Left renal cortex interstitium (tissue), 4 donors: ENCODE results near the gene SVOP. TPM values are rescaled to one million over a fixed set of nuclear protein-coding genes. Genes with fewer than 3 reads are reported as not detected.

Experiments used
- DNase-seq, 4 donors: peaks; one replicate each; pipeline ENCODE4 v3.0.0-alpha.2; 2013; ENCODE audit warnings: low read depth in 4 of 4, low spot score in 2 of 4, missing footprints in 1 of 4
- polyA plus RNA-seq, 4 donors: library from polyadenylated mRNA; unstranded; fragments of 120-200 nt; gene quantifications; one replicate each; pipeline ENCODE4 v1.2.1, GENCODE V29; 2013; ENCODE audit not compliant: insufficient read length in 4 of 4

SVOP gene
- polyA plus RNA-seq, 4 donors, result 0.06 to 0.11 (median 0.09) TPM; not detected in 1

DNA sequence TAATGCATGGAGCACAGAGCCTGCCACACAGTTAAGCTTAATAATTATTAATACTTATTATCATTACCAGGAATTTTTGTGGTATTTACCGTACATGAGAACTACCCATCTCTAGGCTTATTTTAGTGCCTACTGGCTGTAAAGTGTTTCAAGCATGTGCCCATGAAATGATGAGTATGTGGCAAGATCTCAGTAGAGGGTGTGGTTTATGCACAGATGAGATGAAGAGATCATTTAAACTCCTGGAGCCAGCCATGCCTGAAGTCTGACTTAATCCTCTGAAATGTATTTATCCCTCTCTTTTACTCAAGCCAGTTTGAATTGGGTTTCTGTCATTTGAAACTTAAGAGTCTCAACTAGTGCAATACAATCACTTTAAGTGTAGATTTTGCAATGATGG is 80.7 kb downstream of the SVOP start:
- no peak for DNase-seq

DNA sequence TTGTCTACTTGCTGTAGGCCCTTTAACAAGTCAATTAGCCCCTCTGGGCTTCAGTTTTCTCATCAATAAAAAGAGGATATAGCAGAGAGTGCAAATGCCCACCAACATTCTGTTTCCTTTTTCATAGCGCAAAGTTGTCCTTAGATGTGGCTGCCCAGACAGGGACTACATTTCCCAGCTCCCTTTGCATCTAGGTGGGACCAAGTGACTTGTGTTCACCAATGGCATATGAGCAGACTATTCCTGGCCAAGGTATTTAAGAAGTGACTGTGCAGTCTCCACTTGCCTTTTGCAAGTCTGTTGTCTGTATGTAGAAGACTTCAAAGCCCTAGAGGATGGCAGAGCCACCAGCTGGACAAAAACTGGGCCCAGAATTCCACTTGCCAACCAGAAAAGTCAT is 81.3 kb downstream of the SVOP start:
- no peak for DNase-seq

DNA sequence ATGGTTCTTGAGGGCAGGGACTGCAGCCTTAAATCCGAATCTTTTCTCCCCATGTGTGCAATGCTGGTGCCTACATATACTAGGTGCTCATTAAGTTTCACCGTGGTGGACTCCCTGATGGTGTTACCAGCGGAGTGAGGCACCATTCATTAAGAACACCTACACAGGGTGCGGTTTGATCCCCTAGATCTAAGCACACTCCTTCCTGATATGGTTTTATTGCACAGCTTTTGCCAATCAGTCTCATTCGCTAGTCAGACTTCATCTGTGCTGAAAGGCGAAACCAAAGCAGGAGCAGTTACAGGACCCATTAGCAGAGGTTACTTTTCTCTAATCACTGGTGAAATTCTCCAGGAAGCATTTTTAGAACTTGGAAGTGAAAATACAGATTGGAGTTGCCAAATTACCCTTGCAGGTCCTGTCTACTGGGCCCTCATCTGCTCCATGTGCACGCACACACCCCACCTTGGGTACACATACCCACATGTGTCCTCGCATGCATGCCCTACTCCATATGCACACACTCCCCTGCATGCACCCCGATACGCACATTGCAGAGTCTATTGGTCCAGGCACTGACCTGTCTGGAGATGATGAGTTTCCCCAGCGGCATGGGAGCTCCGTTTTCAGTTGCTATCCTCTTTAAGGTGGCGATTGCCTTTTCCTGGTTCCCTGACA is 82.5 kb downstream of the SVOP start:
- no peak for DNase-seq

- no peak for DNase-seq
These were observed 85.6 kb downstream of the SVOP start for GRCh38 chr12:108935159-108935763.

DNA sequence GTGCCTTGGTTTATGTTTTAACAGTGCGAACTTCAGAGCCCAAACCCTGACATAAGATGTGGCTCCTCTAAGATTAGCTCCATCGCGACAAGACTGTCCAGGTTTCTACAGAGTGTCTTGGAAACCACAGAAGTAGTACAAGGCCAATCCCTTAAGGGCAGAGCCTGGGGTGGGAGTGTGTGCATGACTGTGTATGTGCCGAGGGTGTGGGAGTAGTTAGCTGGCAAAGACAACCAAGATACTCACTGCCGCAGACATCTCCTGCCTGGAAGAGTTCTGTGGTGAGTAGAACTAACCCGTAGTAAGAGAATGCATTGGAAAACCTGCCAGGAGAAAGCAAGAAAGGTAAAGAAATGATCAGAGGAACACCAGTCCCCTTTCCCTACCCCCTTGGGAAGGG is 86.9 kb downstream of the SVOP start:
- no peak for DNase-seq

- no peak for DNase-seq
These were observed 90.1 kb downstream of the SVOP start for GRCh38 chr12:108930756-108931155.

DNA sequence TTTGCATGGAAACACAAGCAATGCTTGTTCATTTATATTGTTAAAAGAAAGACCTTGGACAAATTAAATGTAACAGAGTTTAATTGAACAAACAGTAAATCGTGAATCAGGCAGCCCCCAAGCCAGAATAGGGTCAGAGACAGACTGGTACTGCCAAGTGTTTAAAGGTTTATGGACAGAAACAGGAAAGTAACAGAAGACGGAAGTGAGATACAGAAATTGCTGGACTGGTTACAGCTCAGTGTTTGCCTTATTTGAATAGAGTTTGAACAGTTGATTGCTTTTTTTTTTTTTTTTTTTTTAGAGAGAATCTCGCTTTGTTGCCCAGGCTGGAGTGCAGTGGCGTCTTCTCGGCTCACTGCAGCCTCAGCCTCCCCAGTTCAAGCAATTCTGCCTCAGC is 90.7 kb downstream of the SVOP start:
- DNase-seq, result no peak

- DNase-seq, result no peak
These were observed 92.2 kb downstream of the SVOP start for GRCh38 chr12:108928695-108929094.

GRCh38 chr12:108922918-108923317 is 98.0 kb downstream of the SVOP start:
- no peak for DNase-seq

- no peak for DNase-seq
These were observed 98.9 kb downstream of the SVOP start for GRCh38 chr12:108921946-108922345.

GRCh38 chr12:108918960-108919642 is 101.8 kb downstream of the SVOP start:
- no peak for DNase-seq

DNA sequence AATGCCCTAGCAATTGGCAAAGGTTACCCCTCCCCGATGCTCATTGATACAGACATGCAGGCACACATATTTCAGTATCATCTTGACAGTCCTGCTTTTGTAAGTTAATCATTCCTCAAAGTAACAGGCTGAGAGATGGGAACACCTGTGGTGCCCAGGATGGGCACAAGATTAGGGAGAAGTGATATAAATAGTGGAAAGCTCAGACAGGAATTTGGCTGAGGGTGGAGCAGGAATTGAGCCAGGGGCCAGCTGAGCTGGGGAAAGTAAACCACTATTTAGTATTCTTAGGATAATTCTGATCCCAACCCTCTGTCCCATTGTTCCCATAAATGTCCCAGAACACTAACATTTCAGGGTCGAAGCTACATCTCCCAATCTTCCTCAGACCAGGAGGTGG is 102.7 kb downstream of the SVOP start:
- no peak for DNase-seq

- DNase-seq, result no peak
These were observed 104.5 kb downstream of the SVOP start for GRCh38 chr12:108916336-108916735.

DNA sequence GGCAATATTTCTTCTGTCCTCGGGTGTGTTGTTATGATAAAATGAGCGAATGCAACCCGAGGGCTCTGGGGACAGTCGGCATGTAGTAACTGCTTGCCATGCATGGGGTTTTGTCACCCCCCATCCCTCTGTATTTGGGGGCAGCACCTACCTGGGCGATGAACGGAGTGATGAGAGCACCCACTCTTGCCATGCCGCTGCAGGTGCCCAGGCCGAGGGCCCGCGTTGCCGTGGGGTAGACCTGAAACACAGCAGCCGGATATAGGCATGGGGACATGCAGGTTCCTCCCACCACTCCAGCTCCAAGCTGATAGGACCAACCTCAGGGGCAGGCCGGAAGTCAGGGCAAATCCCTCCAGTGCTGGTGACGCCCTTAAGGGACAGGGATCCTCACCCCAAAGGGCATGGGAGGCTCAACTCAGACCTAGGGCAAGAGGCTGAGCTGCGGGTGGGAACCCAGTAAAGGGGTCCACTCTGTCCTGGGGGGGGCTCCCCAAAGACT is 105.2 kb downstream of the SVOP start:
- no peak for DNase-seq

GRCh38 chr12:108914121-108914531 is 106.7 kb downstream of the SVOP start:
- no peak for DNase-seq

DNA sequence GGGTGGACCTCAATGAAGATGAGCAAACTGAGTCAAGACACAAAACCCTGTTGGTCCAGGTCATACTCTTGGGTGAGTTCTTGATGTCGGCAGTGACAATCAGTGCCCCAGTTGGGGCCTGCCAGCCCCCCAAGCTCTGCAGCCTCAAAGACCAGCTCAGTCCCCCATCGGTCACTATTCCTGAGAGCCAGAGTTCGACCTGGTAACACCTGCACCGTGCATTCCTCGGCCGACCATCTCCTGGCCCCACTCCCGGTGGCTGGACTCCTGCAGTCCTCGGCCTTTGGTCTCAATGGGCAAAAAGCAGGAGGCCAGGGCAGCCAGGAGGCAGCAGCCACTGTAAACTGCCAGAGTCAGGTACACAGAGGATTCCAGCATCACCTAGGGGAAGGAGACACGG is 108.5 kb downstream of the SVOP start:
- DNase-seq, result no peak

DNA sequence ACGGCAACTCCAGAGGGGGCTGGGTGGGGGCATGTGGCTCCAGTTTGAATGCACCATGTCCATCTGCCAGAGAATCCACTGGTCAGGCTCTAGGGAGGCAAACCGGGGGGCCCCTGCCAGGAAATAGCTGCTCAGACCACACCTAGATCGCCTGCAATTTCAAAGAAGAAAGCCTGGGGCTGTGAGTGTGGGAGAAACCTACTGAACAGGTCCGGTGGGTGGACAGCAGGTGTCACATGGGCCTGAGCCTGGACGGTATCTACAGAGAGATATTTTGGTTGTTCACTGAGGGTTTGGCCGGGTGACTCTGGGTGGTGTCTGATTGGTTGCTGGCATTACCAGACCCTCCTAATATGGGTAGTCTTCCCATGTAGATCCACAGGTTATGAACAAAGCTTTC is 109.0 kb downstream of the SVOP start:
- no peak for DNase-seq

DNA sequence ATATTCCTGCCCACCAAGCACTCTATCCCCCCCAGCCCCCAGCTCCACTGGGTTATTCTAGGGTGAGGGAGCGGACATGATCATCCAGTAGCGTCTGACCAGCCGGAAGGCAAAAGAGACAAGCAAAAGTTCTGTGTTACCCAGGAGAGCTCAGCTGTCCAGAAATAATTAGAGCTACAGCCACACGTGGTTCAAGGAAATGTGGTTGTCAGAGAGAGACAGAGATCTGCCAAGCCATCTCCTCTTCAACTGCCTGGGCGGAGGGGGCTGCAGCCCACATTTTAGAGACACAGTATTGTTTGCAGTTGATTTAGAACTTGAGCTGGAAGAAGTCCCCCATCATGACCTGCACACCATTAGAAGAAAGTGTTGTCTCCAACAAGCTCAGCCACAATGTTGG is 110.5 kb downstream of the SVOP start:
- no peak for DNase-seq

DNA sequence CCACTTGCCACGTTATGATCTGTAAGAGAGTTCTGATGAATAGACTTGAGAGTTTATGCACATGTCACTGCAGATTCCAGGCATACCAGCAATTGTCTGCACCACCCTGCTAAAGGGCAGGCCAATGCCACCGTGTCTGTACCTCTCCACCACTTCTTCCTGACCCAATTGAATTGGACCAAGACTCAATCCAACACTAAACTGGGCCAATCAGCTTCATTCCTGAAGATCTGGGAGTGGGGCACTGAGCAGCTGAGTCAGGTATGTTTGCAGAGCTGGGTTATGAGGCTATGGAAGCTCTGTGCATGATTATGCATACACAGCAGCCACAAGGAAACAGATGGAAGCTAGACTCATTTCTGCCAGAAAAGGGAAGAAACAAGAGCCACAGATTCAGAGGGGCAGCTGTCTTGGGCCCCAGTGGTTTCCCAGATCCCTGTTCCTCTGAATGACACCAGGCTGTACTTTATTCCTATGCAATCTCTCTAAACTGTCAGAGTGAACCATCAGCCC is 113.0 kb downstream of the SVOP start:
- no peak for DNase-seq

GRCh38 chr12:108906971-108907370 is 113.9 kb downstream of the SVOP start:
- no peak for DNase-seq

- no peak for DNase-seq
These were observed 115.1 kb downstream of the SVOP start for GRCh38 chr12:108905725-108906124.

GRCh38 chr12:108899145-108899544 is 121.7 kb downstream of the SVOP start:
- no peak for DNase-seq
